ENCODE data around the gene SDK1.

The SDK1 gene

DNA sequence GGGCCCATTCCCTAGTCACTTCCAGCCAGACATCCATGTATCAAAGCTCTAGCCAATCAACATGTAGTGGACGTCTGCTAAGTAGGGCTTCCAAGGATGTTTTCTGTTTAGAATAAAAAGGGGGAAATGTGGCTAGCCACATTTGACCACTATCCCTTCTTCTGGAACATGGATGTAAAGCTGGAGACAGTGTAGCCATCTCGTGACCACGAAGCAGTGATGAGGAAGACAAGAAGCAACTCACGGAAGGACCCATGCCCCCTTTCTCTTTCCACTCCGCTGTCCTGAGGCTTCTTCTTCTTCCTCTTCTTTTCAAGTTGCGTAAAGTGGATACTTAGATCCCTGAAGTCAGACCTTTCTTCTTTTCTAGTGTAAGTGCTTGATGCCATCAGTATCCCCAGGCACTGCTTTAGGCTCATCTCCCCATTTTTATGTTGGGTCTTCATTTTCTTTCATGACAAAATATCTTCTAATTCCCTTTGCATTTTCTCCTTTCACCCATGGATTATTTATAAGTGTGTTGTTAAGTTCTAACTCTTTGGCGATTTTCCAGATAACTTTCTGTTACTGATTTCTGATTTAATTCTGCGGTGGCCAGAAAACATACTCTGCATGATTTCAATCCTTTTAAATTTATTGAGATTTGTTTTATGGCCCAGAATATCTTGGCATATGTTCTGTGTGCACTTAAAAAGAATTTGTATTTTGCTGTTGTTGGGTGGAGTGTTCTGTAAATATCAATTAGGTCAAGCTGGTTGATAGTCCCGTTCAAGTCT lies 594.5 kb downstream of the SDK1 start:
- DNase-seq: no peak

DNA sequence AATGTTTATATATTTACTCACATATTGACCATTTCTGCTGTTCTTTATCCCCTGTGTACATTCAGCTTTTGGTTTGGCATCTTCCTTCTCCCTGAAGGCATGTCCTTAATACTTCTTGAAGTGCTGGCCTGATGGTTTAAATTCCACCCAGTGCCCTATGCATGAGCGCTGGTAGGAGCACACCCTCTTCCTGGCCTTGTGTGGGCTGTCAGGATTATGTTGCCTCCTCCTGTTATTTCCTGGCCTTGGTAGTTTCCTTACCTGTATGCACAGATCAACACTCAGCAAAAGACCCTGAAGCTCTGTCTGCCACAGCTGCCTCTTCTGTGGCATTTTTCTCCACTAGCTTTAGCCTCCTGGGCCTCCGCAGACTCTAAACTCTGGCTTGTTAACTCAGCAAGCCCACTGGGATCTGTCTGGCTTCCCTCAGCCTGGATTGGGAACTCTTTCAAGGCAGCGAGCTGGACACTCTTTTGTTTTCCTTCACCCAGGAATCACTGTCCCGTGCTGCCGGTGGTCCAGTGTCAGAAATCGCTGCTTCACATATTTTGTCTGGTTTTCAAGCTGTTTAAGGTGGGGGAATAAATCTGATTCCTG lies 595.2 kb downstream of the SDK1 start:
- DNase-seq: no peak

DNA sequence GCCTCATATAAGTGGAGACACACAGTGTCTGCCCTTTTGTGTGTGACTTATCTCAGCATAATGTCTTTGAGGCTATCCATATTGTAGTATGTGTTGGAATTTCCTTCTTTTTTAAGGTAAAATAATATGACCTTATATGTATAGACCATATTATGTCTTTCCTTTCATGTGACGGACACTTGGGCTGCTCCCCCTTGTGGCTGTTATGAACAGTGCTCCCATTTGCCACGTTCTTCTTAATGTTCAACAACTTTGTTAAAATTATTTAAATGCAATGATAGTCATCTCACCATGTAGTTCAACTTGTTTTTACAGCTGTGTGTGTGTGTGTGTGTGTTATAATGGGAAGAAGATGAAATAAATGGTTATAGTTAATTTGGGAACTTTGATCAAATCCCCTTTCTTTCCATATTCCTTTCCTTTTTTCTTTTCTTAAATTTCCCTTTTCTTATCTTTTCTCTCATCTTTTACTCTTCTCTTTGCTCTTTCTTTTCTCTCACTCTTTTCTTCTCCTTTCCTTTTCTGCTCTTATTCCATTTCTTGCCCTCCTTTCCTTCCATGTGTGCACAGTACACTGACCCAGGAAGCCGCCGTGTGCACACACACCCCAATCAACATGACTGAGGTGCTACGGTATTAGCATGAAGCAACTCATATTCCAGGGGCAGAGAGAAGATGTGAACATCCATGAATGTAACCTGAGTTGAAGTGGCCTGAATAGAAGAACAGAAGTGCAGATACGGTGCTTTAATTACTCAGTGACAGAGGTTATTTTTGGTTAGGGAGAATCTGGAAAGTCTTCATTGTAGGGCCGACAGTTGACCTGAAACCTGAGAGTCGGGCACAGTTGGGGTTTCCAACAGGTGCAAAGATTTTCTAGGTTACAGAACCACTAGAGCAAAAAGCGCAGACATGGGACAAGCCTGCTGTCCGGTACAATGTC lies 596.6 kb downstream of the SDK1 start:
- no peak for DNase-seq

DNA sequence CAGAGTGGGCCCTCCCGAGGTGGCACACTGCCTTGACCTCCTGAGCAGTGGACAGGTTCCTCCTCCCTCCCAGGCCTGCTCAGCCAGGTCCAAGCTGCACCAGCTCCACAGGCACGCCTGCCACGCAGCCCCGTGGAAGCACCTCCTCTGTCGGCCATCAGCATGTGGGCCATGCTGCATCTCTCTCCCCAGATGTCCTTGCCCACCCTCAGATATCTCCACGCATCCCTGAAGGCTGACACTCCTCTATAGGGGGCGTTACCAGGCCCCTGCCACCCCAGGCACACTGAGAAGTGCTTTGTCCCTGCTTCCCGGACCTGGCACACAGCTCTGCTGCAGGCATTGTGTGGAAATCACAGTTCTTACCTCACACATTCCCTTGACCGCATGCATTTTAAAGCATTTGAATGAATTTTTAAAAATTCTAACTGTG lies 598.5 kb downstream of the SDK1 start:
- no peak for DNase-seq

DNA sequence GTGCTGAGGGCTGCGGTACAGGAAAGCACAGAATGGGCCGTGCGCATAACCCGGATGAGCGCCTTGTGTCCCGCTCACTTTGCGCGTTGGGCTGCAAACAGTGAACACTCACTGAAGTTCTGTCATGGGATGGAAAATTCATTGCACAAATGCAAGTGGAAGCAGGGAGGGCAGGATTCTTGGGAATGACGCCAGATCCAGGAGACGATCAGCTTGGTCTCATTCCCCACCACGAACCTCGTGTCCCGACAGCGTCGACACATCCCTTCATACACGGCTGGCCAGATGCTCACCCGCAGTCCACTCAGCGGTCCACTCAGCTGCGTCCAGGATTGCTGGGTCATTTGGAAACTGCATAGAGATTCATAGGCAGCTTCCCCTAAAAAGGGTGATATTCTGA lies 607.1 kb downstream of the SDK1 start:
- DNase-seq: no peak

DNA sequence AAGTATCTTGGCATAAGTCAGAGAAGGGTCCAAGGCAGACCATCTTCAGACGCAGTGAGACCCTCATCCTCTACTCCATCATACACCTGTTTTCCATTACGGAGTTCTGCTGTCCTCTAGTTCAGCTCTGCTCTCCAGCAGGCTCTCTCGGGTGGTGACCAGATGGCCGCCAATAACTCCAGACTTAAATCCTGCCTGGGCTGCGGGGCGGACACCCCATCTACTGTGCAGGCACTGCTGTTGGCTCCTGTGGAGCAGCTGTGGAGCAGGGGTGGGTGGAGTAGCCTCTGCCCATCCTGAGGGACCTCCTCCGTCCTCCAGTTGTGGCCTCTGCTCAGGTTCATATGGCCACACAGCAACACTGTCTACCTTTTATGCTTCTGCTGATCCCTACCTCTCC lies 608.1 kb downstream of the SDK1 start:
- no peak for DNase-seq

DNA sequence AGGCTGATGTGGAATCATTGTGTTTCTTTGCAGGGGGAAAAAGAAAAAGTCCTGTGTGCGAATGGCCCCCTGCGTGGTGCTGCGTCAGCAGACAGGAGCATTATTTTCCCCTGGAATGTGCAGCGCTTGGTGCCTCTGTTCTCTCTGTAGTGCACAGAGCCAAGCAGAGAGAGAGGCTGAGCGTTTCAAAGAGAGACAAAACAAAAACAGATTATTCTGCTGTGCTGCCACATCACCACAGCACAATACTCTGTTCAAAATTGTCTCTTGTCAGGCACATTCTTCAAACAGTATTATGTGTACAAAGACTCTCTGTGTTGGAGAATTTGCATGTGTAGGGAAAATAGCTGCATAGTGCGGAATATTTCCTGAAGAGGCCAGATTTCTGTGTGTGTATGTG lies 609.0 kb downstream of the SDK1 start:
- no peak for DNase-seq

DNA sequence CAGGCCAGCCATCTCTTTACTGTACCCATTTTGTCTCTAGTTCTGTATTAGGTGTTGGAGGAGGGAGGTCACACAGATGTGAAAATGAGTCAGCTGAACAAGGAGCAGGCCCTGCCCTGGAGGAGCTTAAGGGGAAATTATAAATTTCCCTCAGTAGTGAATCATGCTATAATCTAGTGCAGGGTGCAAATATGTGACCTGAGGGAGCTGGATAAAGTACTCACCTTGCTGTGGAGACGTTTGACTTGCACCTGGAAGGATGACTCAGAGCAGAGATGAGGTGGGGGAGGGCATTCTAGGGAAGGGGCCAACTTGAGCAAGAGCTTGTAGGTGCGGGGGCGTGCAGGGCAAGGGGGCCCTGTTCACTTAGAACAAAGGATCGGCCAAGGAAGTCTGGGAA lies 610.6 kb downstream of the SDK1 start:
- DNase-seq: no peak

DNA sequence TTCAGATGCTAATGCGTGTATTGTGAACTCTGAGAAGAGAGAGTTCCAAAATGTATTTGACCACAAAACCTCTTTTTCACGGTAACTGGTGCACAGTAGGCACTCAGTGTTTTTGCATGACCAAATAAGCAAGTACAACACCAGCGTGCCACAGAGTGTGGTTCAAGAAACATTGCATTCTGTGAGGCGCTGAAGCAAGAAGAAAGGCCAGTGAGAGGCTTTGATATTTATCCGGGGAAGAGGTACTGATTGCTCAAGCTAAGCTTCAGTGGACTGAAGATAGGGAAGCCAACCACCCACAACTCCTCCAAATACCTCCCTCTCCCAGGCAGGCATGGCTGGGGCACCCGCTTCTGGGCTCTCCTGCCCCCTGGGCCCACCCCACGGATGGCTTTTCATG lies 611.2 kb downstream of the SDK1 start:
- no peak for DNase-seq

DNA sequence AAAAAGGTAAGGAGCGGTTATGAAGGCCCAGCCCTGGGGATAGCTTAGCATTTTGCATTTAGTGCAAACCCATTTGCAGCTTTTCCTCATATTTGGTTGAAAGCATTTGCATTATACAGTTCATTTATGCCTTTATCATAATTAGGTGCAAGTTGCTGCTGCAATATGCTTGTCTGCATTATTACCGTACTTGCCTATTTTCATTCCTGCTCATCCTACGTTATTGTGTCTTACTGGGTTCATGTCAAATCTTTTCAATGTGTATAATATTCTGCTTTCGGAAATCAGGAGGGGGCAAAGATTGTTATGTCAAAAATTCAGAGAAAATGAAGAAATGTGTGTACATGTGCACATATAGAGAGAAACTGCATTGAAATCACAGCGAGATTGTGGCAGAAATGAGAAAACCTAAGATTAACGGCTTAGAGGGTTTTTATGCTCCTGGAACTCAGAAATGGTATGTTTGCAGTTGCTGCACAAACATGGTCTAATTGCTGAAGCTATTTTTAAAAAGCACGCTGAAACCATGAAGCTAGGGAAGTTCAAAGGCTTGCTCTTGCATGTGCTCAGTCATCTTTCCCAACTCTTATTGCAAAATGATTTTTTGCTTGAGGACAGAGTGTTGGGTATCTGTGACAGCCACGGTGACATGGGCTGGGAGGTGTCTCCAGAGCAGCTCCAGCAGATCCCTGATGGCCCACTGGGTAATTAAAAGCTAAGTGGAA lies 613.2 kb downstream of the SDK1 start:
- DNase-seq: no peak

DNA sequence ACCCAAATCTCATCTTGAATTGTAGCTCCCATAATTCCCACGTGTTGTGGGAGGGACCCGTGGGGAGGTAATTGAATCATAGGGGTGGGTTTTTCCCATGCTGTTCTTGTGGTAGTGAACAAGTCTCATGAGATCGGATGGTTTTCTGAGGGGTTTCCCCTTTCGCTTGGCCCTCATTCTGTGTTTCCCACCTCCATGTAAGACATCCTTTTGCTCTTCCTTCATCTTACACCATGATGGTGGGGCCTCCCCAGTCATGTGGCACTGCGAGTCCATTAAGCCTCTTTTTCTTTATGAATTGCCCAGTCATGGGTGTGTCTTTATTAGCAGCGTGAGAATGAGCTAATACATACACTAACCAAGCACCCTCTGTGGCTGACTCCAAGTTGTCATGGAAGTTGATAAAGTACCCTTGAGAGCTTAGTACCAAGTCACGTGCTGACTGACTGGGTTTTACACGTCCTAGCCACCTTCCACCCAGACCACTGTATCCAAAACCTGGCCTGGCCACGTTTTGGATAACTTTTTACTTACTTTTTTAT lies 614.4 kb downstream of the SDK1 start:
- DNase-seq: no peak

DNA sequence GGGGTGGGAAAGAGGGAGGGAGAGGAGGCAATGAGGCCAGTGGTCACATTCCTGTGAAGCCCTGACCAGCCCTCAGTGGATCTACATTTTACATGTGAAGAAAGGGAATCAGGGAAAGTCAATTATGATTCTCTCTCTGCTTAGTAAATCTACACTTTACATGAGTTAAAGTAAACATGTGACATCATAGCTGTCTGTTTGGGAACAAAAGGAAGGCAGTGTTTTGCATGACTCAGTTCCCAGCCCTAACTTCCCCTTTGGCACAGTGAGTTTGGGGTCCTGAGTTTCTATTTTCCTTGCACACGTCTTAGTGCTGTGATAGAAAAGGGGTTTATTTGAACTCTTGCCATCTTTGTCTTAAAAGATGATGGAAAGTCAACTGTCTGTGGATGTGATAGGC lies 615.1 kb downstream of the SDK1 start:
- DNase-seq: no peak

DNA sequence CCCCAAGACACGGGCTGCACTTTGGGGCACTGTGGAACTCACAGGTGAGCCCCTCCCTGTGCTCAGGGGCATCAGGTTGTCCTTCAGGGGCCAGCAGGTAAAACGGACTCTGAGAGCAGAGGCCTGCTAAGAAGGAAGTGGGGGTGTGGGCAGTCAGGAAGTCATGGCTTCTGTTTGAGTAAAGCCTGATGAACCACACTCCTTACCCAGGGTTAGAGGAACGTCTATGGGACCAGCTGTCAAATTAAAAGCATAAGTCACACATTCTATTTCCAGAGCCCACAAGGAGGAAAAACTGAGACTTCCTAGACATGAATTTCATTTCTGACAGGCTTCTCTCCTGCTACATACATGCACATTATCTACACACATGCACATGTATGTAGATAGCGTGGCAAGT lies 616.4 kb downstream of the SDK1 start:
- DNase-seq: no peak

DNA sequence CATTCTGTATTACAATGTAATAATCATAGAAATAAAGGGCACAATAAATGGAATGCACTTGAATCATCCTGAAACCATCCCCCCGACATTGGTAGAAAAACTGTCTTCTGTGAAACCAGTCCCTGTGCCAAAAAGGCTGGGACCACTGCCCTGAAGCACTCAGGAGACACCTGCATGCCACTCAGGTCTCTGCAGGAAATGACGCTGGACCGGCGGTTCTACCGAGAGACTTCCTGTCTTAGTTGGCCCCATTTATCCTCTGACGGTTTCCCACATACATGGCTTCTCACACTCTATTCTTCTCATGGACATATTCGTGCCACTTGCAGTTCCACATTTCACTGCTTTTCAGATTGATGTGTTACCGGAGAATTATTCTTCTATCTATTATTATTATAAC lies 617.5 kb downstream of the SDK1 start:
- no peak for DNase-seq

DNA sequence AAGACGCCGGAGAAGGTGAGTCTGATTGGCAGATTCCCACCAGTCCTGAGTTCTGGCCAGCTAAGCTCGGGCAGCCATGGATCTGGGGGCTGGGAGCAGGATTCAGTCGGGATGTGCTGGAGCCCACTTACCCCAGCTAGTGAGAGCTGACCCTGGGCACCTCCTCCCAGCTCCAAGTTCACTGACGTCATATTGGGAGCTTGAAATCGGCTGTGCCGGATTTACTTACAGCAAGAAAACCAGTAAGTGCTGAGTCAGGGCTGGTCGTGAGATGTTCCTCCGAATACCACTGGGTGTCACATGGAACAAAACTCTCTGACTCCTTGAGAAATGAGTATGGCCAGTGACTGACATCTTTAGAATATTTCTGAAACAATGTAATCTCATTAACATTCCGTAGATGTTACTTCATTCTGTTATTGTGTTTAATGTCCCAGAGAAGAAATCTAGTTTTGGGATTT lies 621.2 kb downstream of the SDK1 start:
- peak; percentile 61 for DNase-seq

DNA sequence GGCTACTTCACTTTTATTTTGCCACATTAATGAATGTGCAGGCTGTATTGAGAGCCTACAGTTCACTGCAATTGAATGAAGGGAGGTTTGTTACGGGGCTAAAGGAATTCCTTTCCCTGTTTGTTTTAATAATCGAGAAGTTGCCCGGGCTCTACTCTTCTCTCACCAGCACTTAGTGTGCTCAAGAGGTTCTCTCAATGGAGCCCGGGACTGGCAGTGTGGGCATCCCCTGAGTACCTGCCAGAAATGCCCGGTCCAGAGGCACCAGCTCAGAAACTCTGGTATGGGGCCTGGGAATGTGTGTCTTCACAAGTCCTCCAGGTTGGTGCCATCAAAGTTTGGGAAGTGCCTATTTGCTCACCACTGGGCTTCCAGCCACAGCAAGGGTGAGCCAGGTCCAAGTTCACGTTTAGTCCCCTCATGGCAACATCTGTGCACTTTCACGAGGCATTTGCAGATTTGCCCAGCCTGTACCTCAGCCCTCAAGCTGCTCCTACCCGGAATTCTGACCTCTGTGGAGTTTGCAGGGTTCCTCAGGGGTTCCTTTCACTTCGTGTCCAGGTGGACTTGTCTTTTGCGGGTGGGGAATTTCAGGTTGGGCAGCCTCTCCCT lies 622.4 kb downstream of the SDK1 start:
- no peak for DNase-seq

DNA sequence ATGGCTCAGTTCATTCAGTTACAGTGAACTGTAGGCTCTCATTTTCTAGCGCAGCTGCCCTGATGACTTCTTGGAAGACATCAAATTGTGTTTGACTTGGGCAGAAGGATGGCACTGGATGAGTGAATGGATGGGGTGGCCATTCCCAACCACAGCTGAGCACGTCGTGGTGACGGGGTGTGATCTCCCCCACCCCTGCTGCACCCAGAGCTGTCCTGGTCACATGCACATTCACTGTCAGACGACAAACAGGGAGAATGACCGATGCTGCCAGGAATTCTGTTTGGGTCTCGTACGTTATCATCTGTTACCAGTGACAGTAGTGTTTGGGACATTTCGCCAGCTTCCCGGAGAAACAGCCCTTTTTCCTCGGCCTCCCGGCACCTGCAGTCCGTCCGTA lies 623.2 kb downstream of the SDK1 start:
- DNase-seq: no peak

DNA sequence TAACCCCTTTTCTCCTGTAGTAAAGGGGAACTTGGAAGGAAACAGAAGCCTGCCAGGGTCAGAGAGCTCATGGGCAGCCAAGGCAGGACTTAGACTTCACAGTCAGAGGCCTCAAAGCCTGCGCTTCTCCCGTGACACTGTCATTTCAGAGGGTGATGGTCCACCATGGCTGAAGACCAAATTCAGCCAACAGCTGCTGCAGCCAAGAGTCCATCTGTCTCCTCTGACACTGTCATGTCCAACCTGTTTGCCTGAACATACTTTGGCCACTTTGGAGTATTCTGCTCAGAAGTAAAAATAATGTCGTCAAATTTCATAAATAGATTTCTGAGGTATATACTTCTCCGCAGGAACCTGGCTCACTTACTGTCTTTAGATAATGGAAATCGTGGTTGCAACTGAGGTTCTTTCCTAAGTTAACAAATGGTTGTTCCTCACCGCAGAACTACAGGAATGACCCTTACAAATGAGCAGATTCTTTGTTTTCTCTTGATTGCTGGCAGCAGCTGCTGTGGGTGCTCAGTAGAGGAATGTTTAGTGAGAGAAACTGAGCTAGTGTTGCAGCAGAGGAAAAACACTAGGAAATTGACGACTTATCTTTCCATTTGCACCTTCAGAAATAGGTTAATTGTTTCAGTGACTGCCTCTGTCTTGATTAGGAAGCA lies 626.5 kb downstream of the SDK1 start:
- no peak for DNase-seq

DNA sequence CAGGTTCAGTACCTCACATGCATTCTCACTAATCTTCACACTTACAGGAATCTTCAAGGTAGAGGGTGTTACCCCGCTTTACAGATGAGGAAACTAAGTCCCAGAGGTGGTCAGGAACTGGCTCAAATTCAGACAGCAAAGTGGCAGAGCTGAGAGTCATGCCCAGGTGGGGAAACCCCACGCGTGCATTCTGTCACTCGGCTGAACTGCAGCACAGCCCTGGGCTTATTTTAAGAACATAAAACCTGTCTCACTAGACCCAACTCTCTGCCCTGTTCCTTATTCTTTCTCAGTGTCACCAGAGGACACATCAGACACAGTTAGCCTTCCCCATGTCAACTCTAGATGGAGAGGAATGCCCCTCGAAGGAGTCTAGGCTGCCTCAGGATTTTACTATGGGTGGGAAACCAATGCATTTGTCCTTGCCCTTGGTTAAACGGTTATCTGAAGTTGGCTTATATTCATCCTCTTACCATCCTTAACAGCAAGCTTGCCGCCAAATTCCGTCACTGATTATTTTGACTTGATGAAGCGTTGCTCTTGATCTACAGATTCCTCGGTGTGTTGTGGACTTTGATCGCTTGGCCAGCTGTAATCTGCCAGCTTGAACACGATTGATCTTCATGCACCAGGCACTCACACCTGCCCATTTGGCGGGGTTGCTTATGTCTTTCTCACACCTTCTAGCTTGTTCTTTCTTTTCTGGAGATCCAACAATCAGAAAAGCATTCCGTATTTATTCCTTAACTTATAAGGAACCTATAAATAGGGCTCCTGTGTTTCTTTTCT lies 627.9 kb downstream of the SDK1 start:
- DNase-seq: no peak

DNA sequence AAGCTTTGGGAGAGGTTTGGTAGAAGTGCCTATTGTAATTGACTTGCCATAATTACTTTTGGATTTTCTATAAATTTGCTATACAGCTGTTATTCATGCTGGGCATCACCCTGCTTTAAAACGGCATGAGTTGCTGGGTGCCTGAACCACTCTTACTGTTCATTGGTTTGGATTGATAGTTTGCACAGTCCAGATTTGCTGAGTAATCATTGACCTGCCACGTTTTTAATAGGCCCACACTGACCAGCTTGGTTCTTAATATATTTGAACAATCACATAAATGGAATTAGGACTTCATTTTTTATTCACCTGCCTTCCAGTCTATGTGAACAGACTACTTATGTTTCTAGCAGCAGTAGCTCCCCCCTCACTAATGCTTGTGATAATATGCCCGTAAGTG lies 630.8 kb downstream of the SDK1 start:
- DNase-seq: no peak

DNA sequence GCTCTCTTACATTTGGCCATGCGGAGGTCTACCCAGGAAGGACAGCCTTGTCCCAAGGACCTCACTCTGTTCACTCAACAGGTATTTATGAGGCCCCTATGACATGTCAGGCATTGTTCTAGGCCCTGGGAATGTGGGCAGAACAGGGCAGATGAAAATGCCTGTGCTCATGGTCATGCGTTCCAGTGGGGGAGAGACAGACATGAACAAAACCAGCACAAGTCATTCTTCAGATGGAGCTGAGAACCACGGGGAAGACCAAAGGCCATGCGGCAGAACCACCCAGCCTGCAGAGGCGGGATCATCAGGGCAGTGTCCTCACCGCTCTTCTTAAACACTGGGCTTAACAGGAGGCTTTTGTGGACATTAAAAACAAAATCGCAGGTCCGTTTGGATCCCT lies 636.1 kb downstream of the SDK1 start:
- no peak for DNase-seq

Data from T1000 (cell line).